Kidney tubule cell (primary cell): ENCODE results near the gene ACTL9.
"Not testable (repeated sequence)": the region's sequence is repeated elsewhere in the genome, so short reads cannot be mapped to it uniquely, and the experiment has no call there.

Source experiments
- DNase-seq: peaks from one replicate; pipeline ENCODE4 v3.0.0-alpha.2; 2018; ENCODE audit warnings: low spot score

ACTL9 gene

GRCh38 chr19:8698433-8699063 is at the start of gene ACTL9:
Gene ACTL9, minus strand, starts transcription at chr19:8698795. Its CDS starts 94 bp downstream, at chr19:8698701.
- DNase-seq: no peak

DNA sequence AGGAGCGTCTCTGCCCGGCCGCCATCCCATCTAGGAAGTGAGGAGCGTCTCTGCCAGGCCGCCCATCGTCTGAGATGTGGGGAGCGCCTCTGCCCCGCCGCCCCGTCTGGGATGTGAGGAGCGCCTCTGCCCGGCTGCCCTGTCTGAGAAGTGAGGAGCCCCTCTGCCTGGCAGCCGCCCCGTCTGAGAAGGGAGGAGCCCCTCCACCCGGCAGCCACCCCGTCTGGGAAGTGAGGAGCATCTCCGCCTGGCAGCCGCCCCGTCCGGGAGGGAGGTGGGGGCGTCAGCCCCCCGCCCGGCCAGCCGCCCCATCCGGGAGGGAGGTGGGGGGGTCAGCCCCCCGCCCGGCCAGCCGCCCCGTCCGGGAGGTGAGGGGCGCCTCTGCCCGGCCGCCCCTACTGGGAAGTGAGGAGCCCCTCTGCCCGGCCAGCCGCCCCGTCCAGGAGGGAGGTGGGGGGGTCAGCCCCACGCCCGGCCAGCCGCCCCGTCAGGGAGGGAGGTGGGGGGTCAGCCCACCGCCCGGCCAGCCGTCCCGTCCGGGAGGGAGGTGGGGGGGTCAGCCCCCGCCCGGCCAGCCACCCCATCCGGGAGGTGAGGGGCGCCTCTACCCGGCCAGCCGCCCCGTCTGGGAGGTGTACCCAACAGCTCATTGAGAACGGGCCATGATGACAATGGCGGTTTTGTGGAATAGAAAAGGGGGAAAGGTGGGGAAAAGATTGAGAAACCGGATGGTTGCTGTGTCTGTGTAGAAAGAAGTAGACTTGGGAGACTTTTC is 40.9 kb upstream of the ACTL9 start:
- DNase-seq: not testable (repeated sequence)

GRCh38 chr19:8738377-8738776 is 39.8 kb upstream of the ACTL9 start:
- DNase-seq: no peak

DNA sequence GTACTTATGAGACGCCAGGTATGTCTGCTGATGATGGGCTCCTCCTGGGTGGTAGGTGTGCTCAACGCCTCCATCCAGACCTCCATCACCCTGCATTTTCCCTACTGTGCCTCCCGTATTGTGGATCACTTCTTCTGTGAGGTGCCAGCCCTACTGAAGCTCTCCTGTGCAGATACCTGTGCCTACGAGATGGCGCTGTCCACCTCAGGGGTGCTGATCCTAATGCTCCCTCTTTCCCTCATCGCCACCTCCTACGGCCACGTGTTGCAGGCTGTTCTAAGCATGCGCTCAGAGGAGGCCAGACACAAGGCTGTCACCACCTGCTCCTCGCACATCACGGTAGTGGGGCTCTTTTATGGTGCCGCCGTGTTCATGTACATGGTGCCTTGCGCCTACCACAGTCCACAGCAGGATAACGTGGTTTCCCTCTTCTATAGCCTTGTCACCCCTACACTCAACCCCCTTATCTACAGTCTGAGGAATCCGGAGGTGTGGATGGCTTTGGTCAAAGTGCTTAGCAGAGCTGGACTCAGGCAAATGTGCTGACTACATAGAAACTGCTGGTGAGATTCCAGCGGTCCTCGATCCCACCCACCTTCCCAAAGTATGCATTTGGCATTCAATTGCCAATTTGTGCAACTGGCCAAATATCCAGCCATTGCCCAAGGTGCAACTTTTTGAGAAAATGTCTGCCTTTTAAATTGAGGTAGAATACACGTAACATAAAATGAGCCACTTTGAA is 33.0 kb upstream of the ACTL9 start:
- no peak for DNase-seq

DNA sequence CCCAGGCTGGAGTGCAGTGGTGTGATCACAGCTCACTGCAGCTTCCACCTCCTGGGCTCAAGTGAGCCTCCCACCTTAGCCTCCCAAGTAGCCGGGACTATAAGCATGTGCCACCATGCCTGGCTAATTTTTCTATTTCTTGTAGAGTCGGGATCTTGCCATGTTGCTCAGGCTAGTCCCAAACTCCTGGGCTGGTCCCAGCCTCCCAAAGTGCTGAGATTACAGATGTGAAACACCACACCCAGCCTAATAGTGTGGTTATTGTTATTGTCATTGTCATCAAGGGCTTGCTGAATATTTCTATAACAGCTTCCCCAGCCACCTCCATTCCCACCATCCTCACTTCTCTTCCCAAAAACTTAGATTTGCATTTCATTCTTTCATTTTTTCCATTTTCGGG is 25.7 kb upstream of the ACTL9 start:
- DNase-seq: no peak

GRCh38 chr19:8722032-8722431 is 23.4 kb upstream of the ACTL9 start:
- DNase-seq: no peak

DNA sequence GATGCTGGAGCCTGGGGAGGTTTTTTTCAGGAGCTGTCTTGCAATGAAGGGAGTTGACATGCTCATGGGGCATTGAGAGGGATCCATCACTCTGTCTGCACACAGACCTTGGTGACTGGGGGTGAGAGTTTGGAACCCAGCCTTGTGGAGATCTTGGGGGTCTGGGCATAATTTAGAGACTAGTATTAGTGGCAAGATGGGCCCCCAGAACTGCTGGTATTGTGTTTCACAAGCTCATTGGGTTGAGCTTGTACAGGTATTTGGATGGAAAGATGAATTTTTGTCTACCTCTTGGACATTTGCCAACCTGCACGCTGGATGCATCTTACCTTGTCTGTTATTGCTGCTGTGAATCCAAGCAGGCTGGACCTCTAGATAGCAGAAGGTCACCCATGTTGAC is 22.7 kb upstream of the ACTL9 start, which contains the start of gene OR2Z1:
TSS of gene OR2Z1 (plus strand) at position 301 of the 400 bp plus-strand sequence. CDS start 9,395 bp downstream, outside the sequence.
- no peak for DNase-seq

- DNase-seq: not testable (repeated sequence)
Observed at GRCh38 chr19:8710337-8710736, 11.7 kb upstream of the ACTL9 start.

DNA sequence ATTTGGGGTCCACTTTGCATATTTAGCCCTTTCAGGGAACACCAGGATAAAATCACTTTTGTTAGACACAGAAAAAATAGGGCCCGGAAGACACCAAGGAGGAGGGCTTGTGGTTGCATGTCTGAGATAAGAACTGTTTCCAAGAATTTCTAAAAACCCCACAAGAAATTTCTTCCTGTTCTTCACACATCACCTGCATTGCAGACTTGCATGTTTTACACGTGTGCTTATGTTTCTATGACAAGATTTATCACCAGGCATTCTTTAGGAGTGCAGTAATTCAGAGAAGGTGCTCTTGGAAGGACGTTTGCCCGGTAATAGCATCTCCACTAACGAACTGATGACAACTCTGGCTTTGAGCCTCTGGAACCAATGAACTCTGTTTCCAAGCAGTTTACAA is 7.1 kb upstream of the ACTL9 start:
- no peak for DNase-seq

DNA sequence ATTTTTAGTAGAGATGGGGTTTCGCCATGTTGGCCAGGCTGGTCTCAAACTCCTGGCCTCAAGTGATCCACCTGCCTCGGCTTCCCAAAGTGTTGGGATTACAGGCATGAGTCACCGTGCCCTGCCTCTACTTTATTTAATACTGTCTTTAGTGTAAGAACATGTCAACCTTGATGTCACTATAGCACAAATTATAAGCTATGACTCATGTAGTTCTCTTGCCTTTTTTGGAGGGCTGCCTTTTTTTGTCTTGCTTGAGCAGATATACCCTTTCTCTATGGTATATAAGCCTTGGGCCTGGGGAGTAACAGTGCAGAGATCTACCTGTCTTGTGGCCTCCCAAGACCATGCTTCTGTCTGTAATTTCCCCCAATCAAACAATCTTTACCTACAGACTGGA is 6.7 kb upstream of the ACTL9 start:
- not testable (repeated sequence) for DNase-seq

DNA sequence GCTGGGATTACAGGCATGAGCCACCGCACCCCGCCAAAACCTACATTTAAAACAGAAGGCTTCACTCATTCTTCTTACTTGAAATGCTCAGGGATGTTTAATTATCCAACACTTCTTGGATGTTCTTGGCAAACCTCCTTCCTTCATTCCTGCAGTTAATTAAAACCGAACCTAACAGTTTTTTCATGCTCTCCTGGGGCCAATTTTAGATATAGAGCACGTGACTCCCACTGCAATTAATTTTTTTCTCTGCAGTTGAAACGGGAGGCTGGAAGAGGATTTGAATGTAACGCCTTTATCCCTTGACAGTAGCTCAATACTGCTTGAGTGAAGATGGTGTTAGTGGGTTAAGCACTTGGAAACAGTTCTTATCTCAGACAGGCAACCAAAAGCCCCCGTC is 4.6 kb upstream of the ACTL9 start:
- no peak for DNase-seq

DNA sequence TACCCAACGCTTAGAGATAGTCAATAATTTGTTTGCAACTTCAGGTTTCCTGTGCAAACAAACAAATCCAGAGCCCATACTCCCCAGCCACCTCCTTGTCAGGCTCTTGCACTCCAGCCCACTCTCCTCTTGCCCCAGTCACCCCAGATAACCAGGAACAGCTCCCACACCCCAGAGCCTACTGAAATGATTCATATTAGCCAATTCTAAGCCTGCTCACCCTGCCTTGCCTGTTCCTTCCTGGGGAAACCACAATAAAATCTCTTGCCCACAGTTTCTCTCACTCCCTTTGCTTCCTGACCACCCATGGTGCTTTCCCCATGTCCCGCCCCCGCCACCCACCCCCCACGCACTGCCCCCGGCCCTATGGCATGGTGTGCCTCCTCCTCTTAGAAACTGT is 3.8 kb upstream of the ACTL9 start:
- no peak for DNase-seq

- no peak for DNase-seq
Observed at GRCh38 chr19:8700956-8701355, 2.4 kb upstream of the ACTL9 start.

DNA sequence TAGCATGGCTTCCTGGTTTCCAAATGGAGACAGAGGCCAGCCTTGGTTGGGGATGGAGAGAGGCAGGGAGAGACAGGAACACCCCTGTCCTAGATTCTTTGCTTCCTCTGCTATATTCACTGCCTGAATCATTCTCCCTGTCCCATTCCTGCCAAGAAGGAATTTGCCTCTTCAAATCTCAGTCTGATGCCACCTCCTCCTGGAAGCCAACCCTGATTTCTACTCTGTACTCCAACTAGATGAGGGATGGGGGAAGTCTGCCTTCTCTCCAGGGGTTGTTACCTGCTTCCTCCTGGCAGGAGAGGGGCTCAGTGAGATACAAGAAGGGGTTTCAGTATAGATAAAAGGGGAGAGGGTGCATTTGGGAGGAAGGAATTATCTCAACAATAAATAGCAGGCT is 1.3 kb upstream of the ACTL9 start:
- DNase-seq: no peak

GRCh38 chr19:8697671-8698432 is 743 bp downstream of the ACTL9 start:
- DNase-seq: no peak

GRCh38 chr19:8696993-8697392 is 1.6 kb downstream of the ACTL9 start:
- no peak for DNase-seq

DNA sequence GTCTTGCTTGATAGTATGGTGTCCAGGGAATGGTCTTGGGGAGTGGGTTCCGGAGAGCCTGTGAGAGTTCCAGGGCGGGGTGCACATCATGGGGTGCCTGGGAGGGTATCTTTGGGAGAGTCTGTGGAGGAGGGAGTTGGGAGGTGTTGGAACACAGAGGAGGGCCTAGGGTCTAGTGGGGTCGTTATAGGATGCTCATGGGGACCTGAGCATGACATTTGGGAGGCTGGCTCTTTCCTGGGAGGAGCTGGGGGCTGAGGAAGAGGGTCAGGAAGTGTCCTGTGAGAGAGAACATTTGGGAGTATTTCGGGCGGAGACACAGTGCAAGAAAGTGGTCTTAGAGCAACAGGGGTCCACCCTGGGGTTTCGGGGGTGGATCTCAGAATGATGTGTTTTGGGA is 2.7 kb downstream of the ACTL9 start:
- DNase-seq: no peak

- DNase-seq: no peak
Observed at GRCh38 chr19:8695501-8695900, 3.1 kb downstream of the ACTL9 start.

DNA sequence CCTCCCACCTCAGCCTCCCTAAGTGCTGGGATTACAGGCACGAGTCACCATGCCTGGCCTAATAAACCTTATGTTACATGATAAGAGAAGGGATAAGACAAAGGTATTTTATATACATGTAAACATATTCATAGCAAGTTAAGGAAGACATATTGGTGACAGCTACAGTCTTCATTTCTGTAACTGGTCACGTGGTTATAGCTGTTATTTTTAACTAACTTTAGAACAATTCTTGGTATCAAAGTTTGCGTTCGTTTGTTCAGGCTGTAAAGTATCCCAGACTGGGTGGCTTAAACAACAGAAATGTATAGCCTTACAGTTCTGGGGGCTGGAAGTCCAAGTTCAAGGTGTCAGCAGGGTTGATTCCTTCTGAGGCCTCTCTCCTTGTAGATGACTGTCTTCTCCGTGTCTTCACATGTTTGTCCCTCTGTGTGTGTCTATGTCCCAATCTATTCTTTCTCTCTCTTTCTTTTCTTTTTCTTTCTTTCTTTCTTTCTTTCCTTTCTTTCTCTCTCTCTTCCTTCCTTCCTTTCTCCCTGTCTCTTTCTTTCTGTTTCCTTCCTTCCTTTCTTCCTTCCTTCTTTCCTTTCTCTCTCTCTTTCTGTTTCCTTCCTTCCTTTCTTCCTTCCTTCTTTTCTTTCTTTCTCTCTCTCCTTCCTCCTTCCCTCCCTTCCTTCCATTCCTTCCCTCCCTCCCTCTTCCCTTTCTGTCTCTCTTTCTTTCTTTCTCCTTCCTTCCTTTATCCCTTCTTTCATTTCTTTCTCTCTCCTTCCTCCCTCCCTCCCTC is 7.6 kb downstream of the ACTL9 start:
- DNase-seq: no peak

DNA sequence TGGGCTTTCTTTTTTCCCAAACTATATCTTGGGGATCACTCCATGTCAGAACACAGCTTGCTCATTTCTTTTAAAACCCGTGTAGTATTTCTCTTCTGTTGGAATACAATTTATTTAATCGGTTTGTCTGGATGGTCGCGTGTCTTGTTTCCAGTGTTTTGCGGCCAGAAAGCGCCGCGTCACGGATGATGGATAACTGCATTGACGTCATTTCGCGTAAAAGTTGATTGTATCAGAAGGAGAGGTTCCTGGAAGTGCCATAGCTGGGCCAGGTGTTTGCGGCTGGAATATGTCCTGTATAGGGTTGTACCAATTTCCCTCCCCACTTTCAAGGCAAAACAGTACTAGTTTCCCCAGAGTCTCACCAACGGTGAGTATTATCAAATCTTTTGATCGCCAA is 9.7 kb downstream of the ACTL9 start:
- no peak for DNase-seq

DNA sequence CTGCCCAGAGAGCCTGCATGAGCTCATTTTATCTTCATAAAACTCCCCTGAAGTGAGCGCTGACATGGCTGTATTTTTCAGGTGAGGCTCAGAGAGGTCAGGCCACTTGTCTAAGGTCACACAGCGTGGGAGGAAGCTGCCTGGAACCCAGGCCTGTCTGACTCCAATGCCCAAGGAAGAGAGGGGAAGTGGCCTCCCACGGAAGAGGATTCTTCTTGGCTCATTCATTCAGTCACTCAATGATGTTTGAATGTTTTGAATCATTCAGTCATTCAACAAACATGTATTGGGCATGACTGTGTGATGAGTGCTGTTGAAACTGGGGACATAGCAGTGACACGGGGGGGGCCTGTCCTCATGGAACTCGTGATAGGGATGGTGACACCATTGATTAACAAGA is 12.0 kb downstream of the ACTL9 start:
- DNase-seq: no peak
